Fibroblast of skin of abdomen (primary cell): ENCODE measurements around the gene PGGHG.
"Not testable (repeated sequence)": the region's sequence is repeated elsewhere in the genome, so short reads cannot be mapped to it uniquely, and the experiment has no call there.

Experiments used
- DNase-seq: peaks from one replicate; pipeline ENCODE4 v3.0.0-alpha.2; 2013

The PGGHG gene

DNA sequence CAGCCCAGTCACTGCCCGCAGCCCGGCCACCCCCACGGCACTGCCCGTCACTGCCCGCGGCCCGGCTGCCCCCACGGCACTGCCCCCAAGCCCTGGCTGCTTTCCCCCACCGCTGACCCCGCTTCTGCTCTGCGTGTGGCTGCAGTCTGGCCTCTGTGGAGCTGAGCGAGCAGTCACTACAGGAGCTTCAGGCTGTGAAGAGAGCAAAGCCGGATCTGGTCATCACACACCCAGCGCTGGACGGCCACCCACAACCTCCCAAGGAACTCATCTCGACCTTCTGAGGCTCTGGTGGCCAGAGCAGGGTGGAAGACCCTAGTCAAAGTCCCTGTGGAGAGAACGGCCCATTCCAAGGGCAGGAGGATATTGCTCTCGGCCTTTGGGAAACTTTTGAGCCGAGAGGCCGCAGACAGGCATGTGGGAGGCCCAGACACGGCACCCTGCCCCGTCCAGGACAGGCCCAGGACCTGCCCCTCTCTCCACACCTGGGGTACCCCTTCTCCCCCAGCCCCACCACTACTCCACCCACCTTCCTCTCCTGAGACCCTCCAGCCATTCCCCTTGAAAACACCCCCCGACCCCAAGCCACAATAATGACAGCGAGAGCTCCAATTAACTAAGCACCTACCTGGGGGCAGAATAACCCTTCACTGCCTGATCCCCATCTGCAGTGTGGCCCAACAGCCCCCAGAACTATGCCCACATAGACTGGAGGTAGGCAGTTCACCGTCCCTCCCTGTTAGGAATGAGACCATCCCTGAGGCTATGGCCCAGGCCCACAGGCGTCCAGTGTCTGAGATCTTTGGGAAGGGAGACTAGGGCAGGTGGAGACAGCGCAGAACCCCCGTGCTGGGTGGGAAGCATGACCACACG lies 3.7 kb upstream of the PGGHG start:
- no peak for DNase-seq

DNA sequence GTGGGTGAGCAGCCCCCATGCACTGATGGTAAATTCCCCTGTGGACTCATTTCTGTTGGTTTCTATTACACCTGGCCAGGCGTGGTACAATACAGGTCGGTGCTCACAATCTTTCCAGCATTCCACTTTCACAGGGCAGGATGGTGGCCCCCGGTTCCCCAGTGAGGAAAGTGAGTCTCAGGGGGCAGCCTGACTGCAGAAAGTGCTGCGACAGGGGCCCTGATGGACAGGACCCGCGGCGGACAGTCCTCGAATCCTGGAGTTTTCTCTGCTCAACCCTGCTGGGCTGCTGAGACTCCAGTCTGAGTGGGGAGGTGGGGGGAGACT lies 3.1 kb upstream of the PGGHG start:
- DNase-seq = no peak

DNA sequence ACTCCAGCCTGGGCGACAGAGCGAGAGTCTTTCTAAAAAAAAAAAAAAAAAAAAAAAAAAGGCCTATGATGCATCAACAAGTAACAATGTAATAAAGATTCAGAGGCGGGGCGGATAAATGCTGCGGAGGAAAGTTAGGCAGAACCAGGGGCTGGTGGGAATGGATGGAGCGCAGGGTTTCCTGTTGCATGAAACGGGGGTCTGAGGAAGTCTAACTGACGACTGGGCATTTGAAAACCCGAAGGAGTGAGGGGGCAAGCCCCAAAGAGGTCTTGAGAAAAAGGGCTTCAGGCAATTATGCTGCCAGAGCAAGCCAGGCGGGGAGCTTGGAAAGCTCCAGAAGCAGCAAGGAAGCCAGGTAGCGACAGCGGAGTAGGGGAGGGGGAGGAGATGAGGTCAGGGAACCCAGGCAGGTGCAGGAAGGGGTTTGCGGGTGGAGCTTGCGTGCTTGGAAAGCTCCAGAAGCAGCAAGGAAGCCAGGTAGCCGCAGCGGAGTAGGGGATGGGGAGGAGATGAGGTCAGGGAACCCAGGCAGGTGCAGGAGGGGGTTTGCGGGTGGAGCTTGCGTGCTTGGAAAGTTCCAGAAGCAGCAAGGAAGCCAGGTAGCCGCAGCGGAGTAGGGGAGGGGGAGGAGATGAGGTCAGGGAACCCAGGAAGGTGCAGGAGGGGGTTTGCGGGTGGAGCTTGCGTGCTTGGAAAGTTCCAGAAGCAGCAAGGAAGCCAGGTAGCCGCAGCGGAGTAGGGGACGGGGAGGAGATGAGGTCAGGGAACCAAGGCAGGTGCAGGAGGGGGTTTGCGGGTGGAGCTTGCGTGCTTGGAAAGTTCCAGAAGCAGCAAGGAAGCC lies 1.7 kb upstream of the PGGHG start:
- DNase-seq = not testable (repeated sequence)

DNA sequence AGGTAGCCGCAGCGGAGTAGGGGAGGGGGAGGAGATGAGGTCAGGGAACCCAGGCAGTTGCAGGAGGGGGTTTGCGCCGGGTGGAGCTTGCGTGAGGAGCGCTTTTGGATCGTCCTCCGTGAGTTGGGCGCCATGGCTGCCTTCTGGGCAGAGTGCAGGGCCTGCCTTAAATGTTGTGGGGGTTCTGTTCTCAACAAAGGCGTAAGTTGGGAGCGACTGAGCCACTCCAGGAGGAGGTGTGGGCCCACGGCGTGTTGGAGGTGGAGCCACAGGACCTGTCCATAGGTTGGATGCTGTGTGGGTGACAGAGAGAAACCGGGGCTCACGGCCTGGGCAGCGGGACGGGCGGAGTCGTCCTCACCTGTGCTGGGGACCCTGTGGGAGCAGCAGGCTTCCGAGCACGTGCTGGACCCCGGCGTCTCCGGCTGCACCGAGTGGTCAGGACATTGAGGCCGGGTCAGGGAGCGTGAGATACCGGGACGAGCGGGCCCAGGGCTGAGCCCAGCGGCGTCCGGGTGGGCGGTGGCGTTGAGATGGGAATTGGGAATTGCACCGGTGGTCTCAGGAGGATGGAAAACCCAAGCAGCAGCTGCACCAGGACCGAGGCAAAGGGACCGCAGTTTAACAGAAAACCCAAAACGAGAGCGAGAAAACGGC lies 977 bp upstream of the PGGHG start:
- DNase-seq = no peak

DNA sequence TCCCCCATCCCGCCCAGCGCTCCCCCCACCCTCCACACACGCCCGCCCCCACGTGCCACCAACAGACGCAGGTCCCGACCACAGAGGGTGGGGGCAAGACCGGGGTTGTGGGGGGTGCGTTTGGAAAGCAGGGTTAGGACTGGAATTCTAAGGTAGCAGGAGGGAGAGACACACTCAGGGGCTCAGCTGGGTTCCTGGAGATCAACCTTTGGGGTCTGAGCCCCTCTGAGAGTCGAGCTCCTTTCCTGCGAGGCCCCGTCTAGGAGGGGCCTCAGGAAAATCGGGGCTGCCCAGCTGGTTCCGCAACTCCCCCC lies 429 bp downstream of the PGGHG start:
- no peak for DNase-seq

DNA sequence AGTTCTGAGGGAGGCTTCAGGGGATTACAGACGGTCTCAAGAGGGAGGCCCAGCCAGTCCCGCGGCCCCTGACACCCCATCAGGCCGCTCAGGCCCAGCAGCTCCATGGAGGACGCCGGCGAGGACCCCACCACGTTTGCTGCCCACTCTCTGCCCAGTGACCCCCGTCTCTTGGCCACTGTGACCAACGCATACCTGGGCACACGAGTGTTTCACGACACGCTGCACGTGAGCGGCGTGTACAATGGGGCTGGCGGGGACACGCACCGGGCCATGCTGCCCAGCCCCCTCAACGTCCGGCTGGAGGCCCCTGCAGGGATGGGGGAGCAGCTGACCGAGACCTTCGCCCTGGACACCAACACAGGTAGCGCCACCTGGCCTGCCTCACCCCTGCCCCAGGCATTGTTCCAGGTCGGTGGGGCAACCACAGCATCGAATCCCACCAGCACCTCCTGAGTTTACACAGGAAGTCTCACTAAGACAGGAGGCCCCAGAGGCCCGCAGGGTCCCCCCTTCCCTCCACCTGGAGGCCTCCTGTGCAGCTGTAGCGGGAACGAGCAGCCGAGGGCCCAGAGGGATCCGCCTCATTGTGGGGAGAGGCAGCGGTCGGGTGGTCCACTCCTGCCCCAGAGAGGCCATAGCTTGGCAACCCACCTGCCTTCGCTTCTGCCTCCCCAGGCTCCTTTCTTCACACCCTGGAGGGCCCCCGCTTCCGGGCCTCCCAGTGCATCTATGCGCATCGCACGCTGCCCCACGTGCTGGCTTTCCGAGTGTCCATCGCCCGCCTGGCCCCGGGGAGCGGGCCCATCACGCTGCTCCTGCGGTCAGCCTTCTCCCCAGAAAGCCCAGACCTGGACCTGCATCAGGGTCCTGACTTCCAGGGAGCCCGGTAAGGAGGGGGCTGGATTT lies 1.0 kb downstream of the PGGHG start:
- no peak for DNase-seq

DNA sequence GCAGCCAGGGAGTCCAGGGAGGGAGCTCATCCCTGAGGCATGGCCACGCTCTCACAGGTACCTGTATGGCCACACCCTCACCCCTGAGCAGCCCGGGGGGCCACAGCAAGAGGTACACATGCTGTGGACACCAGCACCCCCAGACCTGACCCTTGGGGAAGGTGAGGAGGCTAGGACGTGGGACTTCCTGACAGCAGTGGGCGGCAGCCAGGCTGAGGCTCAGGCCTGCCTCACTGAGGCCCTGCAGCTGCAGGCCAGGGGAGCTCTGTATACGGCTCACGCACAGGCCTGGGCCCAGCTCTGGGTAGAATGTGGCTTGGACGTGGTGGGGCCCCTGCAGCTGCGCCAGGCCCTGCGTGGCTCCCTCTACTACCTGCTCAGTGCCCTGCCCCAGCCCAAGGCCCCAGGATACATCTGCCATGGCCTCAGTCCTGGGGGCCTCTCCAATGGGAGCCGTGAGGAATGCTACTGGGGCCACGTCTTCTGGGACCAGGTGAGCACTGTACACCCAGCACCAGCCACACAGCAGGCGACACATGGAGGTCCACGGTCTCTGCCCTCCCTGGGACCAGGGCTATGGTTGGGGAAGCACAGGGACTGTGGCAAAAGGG lies 1.8 kb downstream of the PGGHG start:
- no peak for DNase-seq

DNA sequence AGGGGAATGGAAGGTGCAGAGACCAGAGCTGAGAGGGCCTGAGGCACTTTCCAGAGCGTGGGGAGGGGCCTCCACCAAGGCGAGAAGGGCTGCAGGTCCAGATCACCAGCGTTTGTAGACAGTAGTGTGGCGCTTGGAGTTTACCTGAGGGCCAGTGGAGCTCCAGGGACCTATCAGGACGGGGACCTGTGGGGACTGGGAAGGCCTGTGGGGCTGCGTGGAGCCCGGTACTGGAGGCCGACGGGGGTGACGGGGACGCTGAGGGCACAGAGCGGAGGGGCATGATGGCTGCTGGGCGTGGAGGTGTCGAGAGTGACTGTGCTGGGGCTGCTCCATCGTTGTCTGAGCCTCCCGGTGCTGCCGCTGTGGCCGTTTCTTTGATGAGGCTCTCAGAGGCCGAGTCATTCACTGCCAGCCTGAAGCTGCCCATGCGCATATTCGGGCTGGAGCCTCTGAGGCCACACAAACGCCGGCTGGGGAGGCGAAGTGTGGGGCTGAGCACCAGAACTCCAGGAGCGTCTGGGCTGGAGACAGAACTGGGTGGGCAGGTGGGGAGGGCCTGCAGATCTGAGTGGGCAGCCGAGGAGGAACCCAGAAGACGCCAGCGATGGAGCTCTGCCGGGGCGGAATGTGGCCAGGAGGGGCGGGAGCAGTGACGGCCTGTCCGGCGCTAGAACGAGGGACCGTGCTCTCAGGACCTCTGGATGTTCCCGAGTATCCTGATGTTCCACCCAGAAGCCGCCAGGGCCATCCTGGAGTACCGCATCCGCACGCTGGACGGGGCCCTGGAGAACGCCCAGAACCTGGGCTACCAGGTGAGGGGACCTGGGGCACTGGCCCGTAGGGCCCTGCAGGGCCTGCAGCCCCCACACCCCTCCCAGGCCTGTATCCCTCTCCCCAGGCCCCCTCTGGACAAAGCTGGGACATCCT lies 2.6 kb downstream of the PGGHG start:
- DNase-seq = no peak

DNA sequence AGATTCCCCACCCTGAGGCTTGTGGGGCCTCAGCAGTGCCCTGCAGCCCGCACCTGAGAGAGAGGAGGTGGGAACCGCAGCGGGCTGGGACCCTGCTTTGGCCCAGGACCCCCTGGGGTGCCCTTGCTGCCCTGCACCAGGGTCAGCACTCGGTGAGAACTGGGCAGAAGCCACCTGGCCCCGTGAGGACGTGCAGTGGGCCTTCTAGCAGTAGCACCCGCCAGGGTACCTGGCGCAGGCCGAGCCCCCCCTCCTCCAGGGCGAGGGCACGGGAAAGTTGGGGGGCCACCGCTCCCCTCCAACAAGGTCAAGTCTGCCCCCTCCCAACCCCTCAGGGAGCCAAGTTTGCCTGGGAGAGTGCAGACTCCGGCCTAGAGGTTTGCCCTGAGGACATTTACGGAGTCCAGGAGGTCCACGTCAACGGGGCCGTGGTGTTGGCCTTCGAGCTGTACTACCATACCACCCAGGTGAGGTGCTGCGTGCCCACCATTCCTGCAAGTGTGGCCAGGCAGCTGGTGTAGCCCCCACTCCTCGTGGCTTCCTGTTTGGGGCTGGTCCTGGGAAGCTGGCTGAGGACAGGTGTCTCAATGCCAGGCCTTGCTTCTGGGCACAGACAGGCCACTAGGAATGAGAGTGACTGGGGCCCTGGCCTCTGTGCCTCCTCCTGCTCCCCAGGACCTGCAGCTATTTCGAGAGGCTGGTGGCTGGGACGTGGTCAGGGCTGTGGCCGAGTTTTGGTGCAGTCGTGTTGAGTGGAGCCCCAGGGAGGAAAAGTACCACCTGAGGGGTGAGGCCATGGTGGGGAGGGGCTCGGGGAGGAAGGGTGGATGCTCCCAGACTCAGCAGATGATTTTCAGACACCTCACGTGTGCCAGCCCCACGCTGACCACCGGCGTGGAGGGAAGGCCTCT lies 3.5 kb downstream of the PGGHG start:
- no peak for DNase-seq

DNA sequence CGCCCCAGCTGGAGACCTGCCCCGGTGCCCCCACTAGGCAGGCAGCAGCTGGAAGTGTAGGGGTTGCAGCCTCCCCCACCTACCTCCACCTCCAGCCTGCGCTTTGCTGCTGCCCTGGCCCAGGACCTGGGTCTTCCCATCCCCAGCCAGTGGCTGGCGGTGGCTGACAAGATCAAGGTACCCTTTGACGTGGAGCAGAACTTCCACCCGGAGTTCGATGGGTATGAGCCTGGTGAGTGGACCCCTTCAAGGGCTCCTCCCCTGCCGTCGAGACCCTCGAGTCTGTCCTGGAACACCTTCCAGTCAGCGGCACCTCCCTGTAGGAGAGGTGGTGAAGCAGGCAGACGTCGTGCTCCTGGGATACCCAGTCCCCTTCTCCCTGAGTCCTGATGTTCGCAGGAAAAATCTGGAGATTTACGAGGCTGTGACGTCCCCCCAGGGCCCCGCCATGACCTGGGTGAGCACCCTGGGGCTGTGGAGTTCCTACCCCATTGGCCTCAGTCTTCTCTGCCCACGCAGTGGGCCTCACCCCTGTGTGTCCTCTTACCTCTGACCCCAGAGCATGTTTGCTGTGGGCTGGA lies 4.4 kb downstream of the PGGHG start:
- no peak for DNase-seq

DNA sequence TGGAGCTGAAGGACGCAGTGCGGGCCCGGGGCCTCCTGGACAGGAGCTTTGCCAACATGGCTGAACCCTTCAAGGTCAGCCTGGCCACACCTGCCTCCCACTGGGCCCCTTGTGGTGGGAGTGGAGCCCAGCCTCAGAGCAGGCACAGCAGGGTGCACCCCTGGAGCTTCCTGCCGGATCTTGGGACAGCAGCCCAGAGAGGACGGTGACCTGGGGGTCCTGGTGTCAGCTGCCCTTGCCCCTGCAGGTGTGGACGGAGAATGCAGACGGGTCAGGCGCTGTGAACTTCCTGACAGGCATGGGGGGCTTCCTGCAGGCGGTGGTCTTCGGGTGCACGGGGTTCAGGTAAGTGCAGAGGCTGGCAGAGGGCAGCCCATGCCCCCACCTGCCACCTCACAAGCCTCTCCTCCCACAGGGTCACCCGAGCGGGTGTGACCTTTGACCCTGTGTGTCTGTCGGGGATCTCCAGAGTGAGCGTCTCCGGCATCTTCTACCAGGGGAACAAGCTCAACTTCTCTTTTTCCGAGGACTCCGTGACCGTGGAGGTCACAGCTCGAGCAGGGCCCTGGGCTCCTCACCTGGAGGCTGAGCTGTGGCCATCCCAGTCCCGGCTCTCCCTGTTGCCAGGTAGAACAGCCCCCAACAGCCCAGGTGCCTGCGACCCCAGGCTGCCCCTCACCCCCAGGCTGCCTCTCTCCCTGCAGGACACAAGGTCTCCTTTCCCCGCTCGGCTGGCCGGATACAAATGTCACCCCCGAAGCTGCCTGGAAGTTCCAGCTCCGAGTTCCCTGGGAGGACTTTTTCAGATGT lies 5.1 kb downstream of the PGGHG start:
- DNase-seq = no peak

DNA sequence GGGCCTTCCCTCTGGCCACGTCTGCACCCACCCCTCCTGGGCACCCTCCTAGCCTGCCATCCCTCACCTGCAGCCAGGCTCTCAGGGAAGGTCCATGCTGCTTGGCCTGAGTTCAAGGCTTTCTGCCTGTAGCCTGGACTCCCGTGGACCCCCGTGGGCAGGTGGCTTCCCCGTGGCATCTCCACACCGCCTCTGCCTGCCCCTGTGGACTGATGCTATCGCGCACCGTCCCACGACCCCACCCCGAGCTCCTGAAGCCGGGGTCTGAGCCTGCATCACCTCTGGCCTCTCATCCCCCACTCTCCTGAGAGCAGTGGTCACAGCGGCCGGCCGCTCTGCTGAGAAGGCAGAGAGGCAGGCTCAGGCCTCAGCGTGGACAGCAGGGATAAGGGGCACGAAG lies 5.9 kb downstream of the PGGHG start:
- DNase-seq = no peak

DNA sequence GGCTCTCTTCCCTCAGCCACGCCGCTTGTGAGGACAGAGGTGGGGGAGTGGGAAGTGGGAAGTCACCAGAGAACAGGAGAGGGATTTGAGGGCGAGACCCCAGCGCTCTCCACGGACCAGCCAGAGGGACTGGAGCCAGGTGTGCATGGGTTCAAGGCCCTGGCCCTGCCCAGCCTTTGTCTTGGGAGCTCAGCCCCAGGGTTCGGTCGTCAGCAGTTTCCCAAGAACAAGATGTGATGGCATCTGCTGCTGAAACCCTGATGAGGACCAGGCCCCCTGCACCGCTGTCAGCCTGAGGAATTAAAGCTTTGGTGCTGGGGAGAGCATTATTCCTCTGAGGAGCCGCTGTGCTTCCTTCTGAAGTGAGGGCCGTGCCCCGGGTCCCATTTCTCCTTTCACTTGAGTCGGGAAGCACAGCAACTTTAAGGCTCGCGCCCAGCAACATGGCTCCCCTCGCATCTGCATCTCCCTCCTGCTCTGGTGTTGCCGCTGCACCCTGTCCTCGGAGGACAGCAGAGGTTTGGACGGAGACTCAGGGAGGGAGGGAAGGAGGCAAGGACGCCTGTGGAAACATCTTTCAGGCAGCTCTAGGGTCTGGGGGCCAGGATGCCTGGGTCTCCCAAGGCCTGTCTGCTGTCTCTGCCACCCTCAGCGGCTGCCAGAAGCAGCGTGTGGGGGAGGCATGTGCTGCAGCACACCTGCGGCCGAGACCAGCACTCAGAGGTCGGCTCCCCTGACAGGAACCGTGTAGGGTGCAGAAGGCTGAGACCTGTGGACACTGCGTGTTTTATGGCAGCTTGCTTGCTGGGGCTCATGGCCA lies 6.6 kb downstream of the PGGHG start:
- DNase-seq = no peak

DNA sequence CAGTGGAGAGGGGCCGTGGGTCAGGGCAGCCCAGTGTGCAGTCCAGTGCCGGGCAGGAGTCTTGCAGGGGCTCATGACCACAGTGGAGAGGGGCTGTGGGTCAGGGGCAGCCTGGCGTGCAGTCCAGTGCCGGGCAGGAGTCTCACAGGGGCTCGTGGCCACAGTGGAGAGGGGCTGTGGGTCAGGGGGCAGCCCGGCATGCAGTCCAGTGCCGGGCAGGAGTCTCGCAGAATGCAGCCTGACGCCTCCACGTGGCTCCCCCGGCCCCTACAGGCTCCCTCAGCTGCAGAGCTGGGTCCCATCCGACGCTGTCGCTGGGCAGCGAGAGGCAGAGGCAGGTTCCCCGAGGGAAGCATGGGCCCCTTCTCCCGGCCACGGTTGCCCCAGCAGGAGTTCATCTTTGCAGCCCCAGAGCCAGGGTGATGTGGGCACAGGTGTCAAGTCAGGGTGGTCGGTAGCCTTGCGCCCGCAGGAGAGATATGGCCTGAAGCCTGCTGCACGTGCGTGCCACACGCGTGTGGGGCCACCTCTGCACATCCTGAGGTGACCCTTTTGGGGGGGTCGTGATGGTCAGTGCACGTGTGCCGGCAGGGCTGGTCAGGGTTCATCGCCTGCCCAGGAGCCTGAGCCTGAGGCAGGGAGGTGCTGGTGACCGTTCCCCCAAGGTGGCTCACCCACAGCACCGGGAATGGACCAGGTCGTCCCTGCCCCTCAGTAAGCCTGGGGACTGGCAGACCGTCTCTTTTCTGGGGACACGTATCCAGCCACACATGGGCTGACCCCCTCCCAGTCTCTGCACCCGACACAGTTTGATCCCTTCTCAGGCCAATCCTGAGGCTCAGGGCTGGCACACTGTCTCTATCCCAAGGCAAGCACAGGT lies 7.5 kb downstream of the PGGHG start:
- no peak for DNase-seq

DNA sequence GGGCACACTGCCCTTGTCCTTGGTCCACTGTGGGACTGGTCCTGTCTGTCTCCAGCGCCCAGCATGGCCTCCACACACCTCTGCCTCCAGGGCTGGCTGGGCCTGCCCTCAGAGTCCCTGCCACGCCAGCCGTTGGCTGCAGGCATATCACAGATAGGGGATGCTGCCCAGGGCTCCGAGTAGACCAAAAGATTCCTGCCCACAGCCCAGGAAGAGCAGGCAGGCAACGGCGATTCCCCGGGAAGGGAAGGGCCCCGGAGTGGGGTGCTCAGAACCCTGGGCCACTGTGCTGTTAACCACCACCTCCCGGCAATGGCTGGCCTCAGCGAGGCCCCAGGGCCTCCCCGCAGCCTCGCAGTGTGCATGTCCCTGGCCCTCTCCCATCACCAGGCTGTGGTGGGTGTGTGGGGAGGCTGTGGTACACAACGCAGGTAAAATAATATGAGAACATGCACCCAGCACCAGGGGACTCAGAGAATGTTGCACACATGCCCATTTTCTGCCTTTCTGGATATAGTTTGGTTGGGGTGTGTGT lies 8.2 kb downstream of the PGGHG start:
- no peak for DNase-seq
